HG02981 (cell line): ENCODE results near the gene FBXO47.
"Not testable (repeated sequence)": the region's sequence is repeated elsewhere in the genome, so short reads cannot be mapped to it uniquely, and the experiment has no call there.

Experiments
- ATAC-seq: cut with Tn5 transposase; IDR thresholded peaks from one replicate; pipeline ENCODE4 v1.9.1; 2021; ENCODE audit warnings: mild to moderate bottlenecking, moderate library complexity; ENCODE audit not compliant: unreplicated experiment

FBXO47 gene

DNA sequence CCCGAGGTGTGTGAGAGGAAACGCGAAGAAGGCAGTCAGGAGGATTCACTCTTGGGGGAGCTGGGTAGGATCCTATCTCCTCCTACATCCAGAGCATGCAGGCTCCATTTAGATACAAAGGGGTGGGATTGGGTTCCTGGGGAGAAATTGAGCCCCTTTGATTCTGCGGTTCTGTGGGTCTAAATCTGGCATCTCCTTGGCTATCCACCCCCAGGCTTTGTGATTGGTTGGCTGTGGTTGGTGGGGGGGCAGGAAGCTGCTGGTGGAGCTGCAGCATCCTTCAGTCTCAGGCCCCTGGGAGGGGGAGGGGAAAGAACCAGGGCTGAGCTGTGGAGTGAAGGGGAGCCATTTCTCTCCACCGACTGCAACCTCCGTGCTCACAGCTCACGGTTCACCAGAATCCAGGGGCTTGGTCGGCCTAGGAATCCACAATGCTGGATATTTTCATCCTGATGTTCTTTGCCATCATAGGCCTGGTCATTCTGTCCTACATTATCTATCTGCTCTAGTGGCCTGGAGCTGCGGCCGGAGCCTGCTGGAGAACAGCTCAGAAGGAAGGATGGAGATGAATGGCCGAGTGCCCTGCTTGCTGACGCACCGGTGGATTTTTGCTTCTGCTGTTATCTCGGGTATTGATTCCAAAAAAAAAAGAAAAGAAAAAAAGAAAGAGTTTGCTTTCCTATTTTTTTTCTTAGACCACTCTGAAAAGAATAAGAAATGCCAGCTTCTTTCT, 41.8 kb downstream of the FBXO47 start, which contains the start of gene LASP1NB:
Gene LASP1NB (plus strand): TSS at position 352 of the 733 bp plus-strand sequence.
- no peak for ATAC-seq

DNA sequence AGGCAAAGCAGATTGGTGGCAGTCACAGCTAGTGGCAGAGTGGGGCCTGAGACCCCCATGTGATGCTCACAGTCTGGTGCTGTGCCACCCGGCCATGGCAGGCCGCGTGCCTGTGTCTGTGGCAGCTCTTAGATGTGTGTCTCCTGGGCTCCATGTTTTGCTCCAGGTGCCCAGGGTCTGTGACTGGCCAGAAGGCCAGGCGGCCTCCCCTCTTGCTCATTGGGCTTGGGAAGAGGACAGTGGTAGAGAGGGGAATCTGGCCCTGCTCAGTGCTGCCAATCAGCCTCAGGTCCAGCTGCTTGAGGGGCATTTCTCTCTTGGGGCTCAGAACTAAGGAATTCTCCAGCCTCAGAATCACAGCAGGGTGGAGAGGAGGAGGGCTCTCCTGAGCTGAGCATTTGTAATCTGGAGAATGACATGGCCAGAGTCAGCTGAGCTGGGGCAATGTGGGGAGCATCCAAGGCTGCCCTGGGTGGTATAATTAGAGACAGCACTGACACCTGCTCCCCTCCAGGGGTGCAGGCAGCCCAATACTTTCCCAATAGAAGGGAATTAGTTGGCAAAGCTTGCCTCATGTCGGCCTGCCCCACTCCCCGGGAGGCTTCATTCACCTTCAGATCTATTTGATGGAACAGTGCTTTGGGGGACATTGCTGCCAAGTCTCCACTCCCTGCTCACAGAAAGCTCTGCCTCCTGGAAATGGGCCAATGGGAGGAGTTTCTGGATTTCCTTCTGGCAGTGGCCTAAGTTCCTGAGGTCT, 44.5 kb downstream of the FBXO47 start:
- no peak for ATAC-seq

DNA sequence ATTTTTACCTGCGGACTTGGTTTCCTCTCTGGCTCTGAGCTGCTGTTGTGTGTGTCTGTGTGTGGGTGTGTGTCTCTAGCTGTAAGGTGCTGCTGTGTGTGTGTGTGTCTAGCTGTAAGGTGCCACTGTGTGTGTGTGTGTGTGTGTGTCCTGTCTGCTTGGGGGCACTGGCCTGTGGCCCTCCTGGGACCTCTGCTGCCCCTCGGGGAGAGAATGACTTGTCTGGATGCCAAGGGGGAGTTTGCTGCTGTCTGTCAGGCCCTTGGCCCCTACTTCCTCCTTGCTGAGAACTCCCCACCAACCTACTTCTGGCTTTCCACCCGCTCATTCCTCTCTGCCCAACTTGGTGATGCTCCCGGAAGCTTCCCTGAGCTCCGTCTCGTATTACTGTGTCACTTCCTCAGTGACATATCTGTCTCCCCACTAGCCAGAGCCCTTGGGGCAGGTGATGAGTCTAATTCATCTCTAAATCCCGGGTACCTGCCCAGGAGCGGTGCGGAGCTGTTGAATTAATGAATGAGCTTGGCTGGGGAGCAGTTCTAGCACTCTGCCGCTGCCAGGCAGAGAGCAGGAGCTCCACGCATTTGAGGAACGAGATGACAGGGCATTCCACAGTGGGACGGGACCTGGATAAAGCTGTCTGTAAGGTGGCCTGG, 45.3 kb downstream of the FBXO47 start:
- no peak for ATAC-seq

DNA sequence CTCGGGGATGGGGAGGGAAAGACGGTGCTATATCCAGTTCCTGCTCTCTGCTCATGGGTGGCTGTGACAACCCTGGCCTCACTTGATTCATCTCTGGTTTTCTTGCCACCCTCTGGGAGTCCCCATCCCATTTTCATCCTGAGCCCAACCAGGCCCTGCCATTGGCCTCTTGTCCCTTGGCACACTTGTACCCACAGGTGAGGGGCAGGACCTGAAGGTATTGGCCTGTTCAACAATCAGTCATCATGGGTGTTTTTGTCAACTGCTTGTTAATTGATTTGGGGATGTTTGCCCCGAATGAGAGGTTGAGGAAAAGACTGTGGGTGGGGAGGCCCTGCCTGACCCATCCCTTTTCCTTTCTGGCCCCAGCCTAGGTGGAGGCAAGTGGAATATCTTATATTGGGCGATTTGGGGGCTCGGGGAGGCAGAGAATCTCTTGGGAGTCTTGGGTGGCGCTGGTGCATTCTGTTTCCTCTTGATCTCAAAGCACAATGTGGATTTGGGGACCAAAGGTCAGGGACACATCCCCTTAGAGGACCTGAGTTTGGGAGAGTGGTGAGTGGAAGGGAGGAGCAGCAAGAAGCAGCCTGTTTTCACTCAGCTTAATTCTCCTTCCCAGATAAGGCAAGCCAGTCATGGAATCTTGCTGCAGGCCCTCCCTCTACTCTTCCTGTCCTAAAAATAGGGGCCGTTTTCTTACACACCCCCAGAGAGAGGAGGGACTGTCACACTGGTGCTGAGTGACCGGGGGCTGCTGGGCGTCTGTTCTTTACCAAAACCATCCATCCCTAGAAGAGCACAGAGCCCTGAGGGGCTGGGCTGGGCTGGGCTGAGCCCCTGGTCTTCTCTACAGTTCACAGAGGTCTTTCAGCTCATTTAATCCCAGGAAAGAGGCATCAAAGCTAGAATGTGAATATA, 46.6 kb downstream of the FBXO47 start:
- no peak for ATAC-seq

DNA sequence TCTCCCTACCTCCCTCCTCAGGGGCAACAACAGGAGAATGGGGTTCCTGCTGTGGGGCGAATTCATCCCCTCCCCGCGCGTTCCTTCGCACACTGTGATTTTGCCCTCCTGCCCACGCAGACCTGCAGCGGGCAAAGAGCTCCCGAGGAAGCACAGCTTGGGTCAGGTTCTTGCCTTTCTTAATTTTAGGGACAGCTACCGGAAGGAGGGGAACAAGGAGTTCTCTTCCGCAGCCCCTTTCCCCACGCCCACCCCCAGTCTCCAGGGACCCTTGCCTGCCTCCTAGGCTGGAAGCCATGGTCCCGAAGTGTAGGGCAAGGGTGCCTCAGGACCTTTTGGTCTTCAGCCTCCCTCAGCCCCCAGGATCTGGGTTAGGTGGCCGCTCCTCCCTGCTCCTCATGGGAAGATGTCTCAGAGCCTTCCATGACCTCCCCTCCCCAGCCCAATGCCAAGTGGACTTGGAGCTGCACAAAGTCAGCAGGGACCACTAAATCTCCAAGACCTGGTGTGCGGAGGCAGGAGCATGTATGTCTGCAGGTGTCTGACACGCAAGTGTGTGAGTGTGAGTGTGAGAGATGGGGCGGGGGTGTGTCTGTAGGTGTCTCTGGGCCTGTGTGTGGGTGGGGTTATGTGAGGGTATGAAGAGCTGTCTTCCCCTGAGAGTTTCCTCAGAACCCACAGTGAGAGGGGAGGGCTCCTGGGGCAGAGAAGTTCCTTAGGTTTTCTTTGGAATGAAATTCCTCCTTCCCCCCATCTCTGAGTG, 47.7 kb downstream of the FBXO47 start:
- ATAC-seq: no peak

DNA sequence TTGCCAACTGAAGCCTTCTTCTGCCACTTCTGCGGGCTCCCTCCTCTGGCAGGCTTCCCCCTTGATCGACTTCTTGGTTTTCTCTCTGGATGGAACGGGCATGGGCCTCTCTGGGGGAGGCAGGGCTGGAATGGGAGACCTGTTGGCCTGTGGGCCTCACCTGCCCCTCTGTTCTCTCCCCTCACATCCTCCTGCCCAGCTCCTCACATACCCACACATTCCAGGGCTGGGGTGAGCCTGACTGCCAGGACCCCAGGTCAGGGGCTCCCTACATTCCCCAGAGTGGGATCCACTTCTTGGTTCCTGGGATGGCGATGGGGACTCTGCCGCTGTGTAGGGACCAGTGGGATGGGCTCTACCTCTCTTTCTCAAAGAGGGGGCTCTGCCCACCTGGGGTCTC, 48.3 kb downstream of the FBXO47 start:
- no peak for ATAC-seq

DNA sequence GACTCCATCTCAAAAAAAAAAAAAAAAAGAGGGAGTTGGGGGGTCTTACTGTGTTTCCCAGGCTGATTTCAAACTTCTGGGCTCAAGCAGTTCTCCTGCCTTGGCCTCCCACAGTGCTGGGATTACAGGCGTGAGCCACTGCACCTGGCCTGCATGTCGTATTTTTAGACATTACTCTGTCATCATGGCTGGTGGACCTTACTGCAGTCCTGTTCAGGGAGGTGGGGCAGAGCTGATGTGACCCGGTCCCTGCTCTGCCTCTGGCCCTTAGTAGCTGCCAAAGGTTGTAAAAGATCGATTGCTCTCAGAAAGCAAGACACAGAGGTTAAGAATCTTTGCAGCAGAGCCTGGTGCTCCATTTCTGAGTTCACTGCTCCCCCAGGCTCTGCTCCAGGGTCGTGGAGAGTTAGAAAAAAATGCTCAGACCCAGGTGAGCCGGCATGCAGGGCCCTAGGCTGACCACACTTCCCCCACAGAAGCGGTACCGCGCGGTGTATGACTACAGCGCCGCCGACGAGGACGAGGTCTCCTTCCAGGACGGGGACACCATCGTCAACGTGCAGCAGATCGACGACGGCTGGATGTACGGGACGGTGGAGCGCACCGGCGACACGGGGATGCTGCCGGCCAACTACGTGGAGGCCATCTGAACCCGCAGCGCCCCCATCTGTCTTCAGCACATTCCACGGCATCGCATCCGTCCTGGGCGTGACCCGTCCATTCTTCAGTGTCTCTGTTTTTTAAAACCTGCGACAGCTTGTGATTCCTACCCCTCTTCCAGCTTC, 48.9 kb downstream of the FBXO47 start:
- no peak for ATAC-seq

DNA sequence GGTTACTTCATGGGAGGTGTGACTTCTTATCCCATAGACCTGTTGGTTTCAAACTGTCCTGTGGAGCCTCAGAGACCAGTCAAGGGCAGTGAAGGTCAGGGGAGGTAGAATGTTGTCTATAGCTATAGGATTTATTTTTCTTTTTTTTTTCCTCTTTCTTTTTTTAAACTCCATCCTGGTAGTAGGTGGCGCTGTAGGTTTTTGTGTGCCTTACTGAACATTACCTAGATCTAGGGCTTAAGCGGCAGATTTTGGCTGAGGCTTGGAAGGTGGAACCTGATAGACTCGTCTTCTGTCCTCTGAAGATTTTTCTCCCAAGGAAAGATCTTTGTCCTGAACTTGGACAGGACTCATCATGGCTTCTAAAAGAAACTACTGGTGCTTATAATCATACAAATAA, 49.9 kb downstream of the FBXO47 start:
- no peak for ATAC-seq

DNA sequence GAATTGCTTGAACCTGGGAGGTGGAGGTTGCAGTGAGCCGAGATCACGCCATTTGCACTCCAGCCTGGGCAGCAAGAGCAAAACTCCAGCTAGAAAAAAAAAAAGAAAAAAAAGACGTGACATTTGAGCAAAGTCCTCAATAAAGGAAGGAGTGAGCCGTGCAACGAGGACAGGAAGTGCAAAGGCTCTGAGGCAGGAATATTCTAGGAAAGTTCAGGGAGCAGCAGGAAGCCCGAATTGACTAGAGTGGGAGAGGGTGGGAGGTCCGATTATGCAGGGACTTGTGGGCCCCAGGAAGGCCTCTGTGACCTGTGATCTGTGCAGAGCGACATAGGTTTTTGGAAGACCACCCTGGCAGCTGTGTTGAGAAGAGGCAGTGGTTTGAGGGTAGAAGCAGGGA, 50.4 kb downstream of the FBXO47 start:
- ATAC-seq: no peak

DNA sequence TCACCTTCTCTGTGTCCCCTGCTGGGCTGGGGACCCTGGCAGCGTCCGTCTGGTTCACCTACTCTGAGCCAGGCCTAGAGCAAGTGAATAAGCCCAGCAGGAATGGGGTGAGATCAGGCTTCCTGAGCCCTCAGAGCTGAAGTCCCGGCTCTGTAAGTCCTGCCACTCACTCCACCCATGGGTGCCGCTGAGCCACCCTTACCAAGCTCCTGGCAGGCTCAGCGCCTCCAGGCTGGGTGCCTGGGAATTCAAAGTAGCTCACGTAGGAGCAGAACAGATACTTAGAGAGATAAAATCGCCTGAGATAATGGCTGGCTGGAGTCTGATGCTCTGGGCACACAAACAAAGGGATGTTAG, 51.6 kb downstream of the FBXO47 start:
- ATAC-seq: no peak

DNA sequence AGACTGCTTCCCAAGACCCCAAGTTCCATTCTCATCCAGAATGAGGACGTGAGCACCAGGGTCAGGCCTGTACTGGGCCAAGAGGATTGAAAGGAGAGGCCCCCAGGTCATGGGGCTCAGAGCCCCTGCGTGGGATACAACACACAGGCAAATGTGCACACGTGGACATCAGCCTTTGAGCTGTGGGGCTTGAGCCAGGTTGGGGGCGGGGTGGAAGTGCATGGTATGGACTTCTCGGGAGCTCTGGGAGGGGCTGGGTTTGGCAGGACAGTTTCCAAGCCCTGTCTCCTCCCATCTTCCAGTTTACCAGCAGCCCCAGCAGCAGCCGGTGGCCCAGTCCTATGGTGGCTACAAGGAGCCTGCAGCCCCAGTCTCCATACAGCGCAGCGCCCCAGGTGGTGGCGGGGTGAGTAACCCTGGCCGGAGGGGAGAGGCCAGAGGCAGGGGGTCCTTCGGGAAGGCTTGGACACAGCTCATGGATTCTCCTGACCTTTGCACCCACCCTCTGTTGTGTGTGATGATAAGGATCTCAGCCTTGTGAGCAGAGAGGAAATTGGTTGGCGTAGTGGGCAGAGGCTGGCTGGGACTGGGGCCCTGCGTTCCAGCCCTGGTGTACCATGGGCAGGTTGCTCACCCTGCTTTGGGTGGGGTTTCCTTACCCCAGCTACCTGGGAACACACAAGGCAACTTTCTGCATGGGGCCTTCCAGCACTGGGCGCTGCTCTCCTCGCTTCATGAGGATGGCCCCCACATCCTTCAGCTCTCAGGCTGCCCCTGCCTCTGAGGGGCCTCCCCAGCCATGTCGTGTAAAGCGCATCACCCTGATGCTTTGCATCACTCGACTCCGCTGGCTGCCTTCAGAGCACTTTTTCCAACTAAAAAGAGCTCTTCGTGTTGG, 52.2 kb downstream of the FBXO47 start:
- no peak for ATAC-seq

DNA sequence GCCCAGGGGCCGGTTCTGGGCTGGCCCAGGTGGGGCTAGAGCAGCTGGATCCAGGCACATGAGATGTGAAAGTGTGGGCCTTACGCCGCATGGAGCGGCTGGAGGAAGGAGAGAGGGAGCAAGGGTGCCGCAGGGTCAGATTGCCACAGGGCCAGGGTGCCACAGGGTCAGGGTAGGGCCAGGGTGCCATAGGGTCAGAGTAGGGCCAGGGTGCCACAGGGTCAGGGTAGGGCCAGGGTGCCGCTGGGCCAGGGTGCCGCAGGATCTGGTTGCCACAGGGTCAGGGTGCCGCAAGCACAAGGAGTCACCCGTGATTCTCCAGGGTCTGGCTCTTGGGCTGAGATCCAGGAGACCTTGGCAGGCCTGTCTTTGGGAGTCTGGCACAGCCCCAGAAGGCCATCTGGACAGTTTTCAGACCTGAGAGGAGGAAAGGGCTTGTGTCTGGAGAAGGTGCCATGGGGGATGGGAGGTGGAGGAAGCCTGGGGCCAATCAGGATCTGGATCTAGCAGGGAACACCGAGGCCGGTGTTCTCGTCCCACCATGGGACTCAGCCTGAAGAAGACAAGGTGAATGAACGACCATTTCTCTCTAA, 54.9 kb downstream of the FBXO47 start:
- ATAC-seq: no peak

DNA sequence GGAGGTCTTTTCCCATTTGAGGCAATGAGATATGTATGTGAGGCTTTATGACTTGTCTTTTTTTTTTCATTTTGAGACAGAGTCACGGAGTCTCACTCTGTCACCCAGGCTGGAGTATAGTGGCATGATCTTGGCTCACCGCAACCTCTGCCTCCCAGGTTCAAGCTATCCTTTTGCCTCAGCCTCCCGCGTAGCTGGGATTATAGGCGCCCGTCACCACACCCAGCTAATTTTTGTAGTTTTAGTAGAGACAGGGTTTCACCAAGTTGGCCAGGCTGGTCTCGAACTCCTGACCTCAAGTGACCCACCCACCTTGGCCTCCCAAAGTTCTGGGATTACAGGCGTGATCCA, 55.5 kb downstream of the FBXO47 start:
- ATAC-seq: not testable (repeated sequence)

DNA sequence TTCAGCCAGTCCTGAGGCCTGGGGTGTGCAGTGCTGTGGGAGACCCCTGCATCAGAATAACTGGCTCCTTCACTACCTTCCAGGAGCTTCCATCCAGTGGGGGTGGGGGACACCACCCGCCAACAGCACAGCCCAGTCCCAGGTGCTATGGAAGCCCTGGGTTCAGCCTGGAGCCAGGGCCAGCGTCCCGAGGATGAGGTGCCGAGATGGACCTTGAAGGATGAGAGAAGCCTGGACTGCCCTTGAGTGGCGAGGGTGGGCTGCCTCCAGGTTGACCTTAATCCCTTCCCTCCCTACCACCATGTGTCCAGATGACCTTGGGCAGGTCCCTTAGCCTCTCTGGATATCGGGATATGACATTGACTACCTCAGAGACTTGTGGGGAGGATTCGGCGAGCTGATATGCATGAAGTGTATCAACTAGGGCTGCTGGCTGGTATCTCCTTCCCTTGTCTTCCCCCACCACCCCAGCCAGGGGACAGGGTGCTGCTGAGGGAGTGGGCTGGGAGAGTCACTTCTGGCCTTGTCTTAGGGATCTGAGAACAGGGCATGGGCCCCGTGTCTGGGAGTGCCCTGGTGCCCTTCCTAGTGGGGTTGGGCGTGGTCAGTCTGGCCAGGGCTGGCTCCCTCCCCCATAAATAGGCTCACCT, 56.0 kb downstream of the FBXO47 start:
- ATAC-seq: no peak

DNA sequence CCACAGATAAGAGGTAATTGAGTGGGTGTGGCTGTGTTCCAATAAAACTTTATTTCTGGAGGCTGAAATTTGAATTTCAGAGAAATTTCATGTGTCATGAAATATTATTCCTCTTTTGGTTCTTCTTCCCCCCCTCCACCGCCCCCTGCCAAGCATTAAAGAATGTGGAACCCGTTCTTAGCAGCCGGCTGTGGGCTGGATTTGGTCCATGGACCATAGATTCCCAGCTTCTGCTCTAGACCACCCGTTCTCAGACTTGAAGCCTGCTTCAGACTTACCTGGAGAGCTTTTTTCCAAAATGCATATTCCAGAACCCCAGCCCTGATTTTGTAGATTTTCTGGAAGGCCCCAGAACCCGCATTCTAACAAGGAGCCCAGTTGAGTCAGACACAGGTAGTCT, 56.9 kb downstream of the FBXO47 start:
- ATAC-seq: no peak

DNA sequence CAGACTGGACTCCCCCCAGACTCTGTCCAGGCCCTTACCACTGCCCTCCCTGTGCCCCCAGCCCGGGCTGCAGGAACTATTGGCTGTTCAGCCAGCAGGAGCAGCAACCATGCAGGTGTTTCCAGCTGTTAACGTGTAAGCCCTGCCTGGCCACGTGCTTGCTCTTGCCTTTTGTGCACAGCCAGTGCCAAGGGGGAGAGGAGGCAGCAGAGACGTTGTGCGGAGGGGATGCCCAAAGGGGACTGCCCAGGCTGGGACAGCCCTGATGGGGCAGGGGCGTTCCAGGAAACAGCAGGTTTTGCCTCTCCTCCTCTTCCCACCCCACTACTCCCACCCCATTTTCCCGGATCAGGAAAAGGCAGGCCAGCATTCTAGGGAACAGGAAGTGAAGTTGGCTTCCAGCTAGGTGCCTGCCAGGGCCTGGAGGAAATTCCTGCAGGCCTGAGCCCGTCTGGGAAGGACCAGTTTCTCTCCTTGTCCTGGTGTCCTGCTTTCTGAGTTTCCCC, 58.5 kb downstream of the FBXO47 start:
- ATAC-seq: no peak

DNA sequence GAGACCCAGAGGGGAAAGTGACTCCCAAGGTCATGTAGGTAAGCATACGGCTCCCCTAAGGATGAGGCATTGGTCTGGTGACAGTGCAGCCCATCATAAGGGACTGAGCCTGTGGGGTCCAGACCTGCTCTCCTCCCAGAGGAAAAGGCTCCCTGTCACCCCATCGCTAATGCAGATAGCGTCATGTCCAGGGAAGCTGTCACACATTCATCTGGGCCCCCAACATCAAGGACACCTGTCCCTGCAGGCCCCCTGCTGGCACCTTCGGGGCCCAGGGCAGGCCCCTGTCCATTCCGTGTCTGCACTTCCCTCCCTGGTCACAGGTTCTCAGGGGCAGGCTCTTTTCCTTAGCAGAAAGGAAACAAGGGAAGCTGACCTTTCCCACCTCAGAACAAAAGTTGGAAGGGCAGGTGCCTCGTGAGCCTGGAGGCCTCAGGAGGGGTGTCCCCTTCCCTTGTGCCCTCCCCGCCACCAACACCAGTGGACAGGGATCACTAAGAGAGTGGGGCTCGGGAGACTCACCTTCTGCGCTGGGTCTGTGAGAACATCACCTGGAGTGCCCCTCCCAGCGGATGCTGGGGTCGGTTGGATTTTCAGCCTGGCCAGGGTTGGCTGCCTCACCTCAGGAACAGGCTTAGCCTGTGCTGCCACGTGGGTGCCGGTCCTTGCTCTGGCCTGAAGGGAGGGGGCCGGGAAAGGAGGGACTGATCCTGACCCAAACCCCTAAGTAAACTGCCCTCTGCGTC, 59.1 kb downstream of the FBXO47 start:
- ATAC-seq: no peak
